GM21381 (cell line): Measurements from ENCODE around the gene SCIMP.
A peak's percentile ranks its signal among the peaks of the same experiment; 100 is the strongest.
"Not testable (repeated sequence)": the region's sequence is repeated elsewhere in the genome, so short reads cannot be mapped to it uniquely, and the experiment has no call there.

Experiments
- ATAC-seq: cut with Tn5 transposase; IDR thresholded peaks from one replicate; pipeline ENCODE4 v1.9.1; 2021; ENCODE audit warnings: mild to moderate bottlenecking, moderate library complexity; ENCODE audit not compliant: unreplicated experiment

Gene SCIMP

GRCh38 chr17:5234645-5235576 is at the start of gene SCIMP:
SCIMP (minus strand) TSS chr17:5234860; CDS start chr17:5234755, 105 bp downstream.
- peak; percentile 52 for ATAC-seq

GRCh38 chr17:5283571-5284315 is 49.1 kb upstream of the SCIMP start:
- no peak for ATAC-seq

- ATAC-seq: peak; percentile 6
Observed at GRCh38 chr17:5282642-5283217, 48.1 kb upstream of the SCIMP start.

GRCh38 chr17:5281814-5282641 is 47.4 kb upstream of the SCIMP start, which contains the start of gene RABEP1:
RABEP1 (plus strand) TSS chr17:5282284; CDS start chr17:5282487, 203 bp downstream.
- peak; percentile 76 for ATAC-seq

- ATAC-seq: no peak
Observed at GRCh38 chr17:5272322-5272721, 37.7 kb upstream of the SCIMP start.

- no peak for ATAC-seq
Observed at GRCh38 chr17:5269241-5269960, 34.7 kb upstream of the SCIMP start.

GRCh38 chr17:5264893-5265292 is 30.2 kb upstream of the SCIMP start:
- no peak for ATAC-seq

GRCh38 chr17:5263441-5263840 is 28.8 kb upstream of the SCIMP start:
- no peak for ATAC-seq

GRCh38 chr17:5262416-5262991 is 27.8 kb upstream of the SCIMP start:
- ATAC-seq: no peak

GRCh38 chr17:5260542-5260941 is 25.9 kb upstream of the SCIMP start:
- no peak for ATAC-seq

GRCh38 chr17:5257124-5257523 is 22.5 kb upstream of the SCIMP start:
- ATAC-seq: no peak

- no peak for ATAC-seq
Observed at GRCh38 chr17:5254903-5255521, 20.4 kb upstream of the SCIMP start.

- no peak for ATAC-seq
Observed at GRCh38 chr17:5254414-5254813, 19.8 kb upstream of the SCIMP start.

GRCh38 chr17:5249615-5250014 is 15.0 kb upstream of the SCIMP start:
- no peak for ATAC-seq

- no peak for ATAC-seq
Observed at GRCh38 chr17:5248821-5249479, 14.3 kb upstream of the SCIMP start.

GRCh38 chr17:5247621-5248020 is 13.0 kb upstream of the SCIMP start:
- no peak for ATAC-seq

- ATAC-seq: no peak
Observed at GRCh38 chr17:5241861-5242671, 7.4 kb upstream of the SCIMP start.

GRCh38 chr17:5239769-5240168 is 5.1 kb upstream of the SCIMP start:
- not testable (repeated sequence) for ATAC-seq
